AG10803 (cell line): ENCODE measurements around the gene SIGLEC1.

ENCODE experiments used
- DNase-seq: peaks from one replicate; pipeline ENCODE4 v3.0.0; 2010; ENCODE audit warnings: low read depth
- H3K4me3 ChIP-seq: 2 replicates; pipeline ENCODE4 v1.5.1; 2011; ENCODE audit warnings: mild to moderate bottlenecking, low read length, control low read depth
- CTCF ChIP-seq: conservative IDR thresholded peaks from 2 replicates; pipeline ENCODE4 v1.5.1; 2011; ENCODE audit warnings: mild to moderate bottlenecking, low read length, control low read depth, inconsistent platforms

Gene SIGLEC1

GRCh38 chr20:3686421-3686820 lies 26.0 kb downstream of the SIGLEC1 start:
- H3K4me3 ChIP-seq = no peak overlapping the region
- no peak for TF ChIP-seq CTCF
- DNase-seq = no peak

- no peak for DNase-seq
- TF ChIP-seq CTCF = no peak
- no peak overlapping the region for H3K4me3 ChIP-seq
Measured at GRCh38 chr20:3685341-3685740, 27.1 kb downstream of the SIGLEC1 start.

GRCh38 chr20:3681931-3682781 lies 30.2 kb downstream of the SIGLEC1 start, which contains the start of gene ADAM33:
Gene ADAM33 (minus strand): TSS chr20:3682010. CDS start chr20:3682004, 6 bp downstream.
- peak; percentile 62 for DNase-seq
- no peak; the same call in 1 of the 2 replicates for TF ChIP-seq CTCF
- peak within 1 kb of the TSS; percentile 97 for H3K4me3 ChIP-seq

GRCh38 chr20:3681352-3681930 lies 31.0 kb downstream of the SIGLEC1 start:
- TF ChIP-seq CTCF = no peak
- no peak for DNase-seq
- H3K4me3 ChIP-seq = peak overlapping the region; percentile 97

- no peak for TF ChIP-seq CTCF
- peak overlapping the region; percentile 97 for H3K4me3 ChIP-seq
- no peak for DNase-seq
Measured at GRCh38 chr20:3680701-3681351, 31.6 kb downstream of the SIGLEC1 start.

GRCh38 chr20:3679749-3680700 lies 32.4 kb downstream of the SIGLEC1 start:
- peak; percentile 96 for DNase-seq
- peak overlapping the region; percentile 97 for H3K4me3 ChIP-seq
- TF ChIP-seq CTCF = no peak
